ENCODE measurements around the gene MUC5B. TPM values are rescaled to one million over a fixed set of nuclear protein-coding genes. Genes with fewer than 3 reads are reported as not detected.

MUC5B gene
- total RNA-seq, 2 donors from 2014 or later = not detected

GRCh38 chr11:1219446-1219833 lies 3.4 kb upstream of the MUC5B start:
- Mint-ChIP-seq H3K27ac (no peak overlapping the region), H3K4me1 (no peaks in the 10 kb centered on the region), H3K9me3 (peaks cover 6% of the 10 kb centered on the region), H3K4me3 (no peak overlapping the region), H3K27me3 (ENCODE audit: insufficient read depth) (peaks cover 9% of the 10 kb centered on the region), H3K36me3 (ENCODE audit: low read depth) (no peaks in the 10 kb centered on the region)
- DNase-seq = peak; percentile 47
- Histone ChIP-seq H3K4me1 (ENCODE audit: control insufficient read depth, insufficient read depth, low read length) (no peaks in the 10 kb centered on the region), H3K9me3 (ENCODE audit: control insufficient read depth, low read length) (no peaks in the 10 kb centered on the region), H3K27me3 (ENCODE audit: control insufficient read depth, insufficient read depth, low read length, poor library complexity, severe bottlenecking) (peaks cover 10% of the 10 kb centered on the region), H3K9ac (ENCODE audit: extremely low read depth, low read length, poor library complexity, severe bottlenecking) (no peak overlapping the region), H3K27ac (ENCODE audit: low read depth, low read length) (no peak overlapping the region), H3K36me3 (ENCODE audit: control insufficient read depth, insufficient read depth, low read length) (no peaks in the 10 kb centered on the region), H3K4me3 (ENCODE audit: low read length) (no peak overlapping the region)
- 86 to 92% methylated on average over 4 to 10 of the region's 10 CpGs for WGBS, 2 experiments (ENCODE audit: insufficient coverage in 1 of 2, insufficient read length in 1 of 2)
- no peak for TF ChIP-seq CTCF (conservative IDR thresholded peaks at IDR 0.05)

GRCh38 chr11:1219834-1220815 lies 2.7 kb upstream of the MUC5B start:
- peak; percentile 36 for DNase-seq
- H3K9ac ChIP-seq (ENCODE audit: extremely low read depth, low read length, poor library complexity, severe bottlenecking) = no peak overlapping the region
- no peak for TF ChIP-seq CTCF (conservative IDR thresholded peaks at IDR 0.05)
- Mint-ChIP-seq H3K27me3 (ENCODE audit: insufficient read depth) (peaks cover 8% of the 10 kb centered on the region), H3K36me3 (ENCODE audit: low read depth) (no peaks in the 10 kb centered on the region), H3K4me3 (no peak overlapping the region), H3K27ac (no peak overlapping the region), H3K4me1 (no peaks in the 10 kb centered on the region), H3K9me3 (peaks cover 1% of the 10 kb centered on the region)
- peaks cover 3% of the 10 kb centered on the region for H3K27me3 ChIP-seq (ENCODE audit: control insufficient read depth, insufficient read depth, low read length, poor library complexity, severe bottlenecking)
- no peaks in the 10 kb centered on the region for H3K9me3 ChIP-seq (ENCODE audit: control insufficient read depth, low read length)
- no peaks in the 10 kb centered on the region for H3K4me1 ChIP-seq (ENCODE audit: control insufficient read depth, insufficient read depth, low read length)
- no peak overlapping the region for H3K27ac ChIP-seq (ENCODE audit: low read depth, low read length)
- WGBS, 2 experiments (ENCODE audit: insufficient coverage in 1 of 2, insufficient read length in 1 of 2) = 81 to 88% methylated on average over 30 to 48 of the region's 48 CpGs
- no peak overlapping the region for H3K4me3 ChIP-seq (ENCODE audit: low read length)
- H3K36me3 ChIP-seq (ENCODE audit: control insufficient read depth, insufficient read depth, low read length) = no peaks in the 10 kb centered on the region

DNA sequence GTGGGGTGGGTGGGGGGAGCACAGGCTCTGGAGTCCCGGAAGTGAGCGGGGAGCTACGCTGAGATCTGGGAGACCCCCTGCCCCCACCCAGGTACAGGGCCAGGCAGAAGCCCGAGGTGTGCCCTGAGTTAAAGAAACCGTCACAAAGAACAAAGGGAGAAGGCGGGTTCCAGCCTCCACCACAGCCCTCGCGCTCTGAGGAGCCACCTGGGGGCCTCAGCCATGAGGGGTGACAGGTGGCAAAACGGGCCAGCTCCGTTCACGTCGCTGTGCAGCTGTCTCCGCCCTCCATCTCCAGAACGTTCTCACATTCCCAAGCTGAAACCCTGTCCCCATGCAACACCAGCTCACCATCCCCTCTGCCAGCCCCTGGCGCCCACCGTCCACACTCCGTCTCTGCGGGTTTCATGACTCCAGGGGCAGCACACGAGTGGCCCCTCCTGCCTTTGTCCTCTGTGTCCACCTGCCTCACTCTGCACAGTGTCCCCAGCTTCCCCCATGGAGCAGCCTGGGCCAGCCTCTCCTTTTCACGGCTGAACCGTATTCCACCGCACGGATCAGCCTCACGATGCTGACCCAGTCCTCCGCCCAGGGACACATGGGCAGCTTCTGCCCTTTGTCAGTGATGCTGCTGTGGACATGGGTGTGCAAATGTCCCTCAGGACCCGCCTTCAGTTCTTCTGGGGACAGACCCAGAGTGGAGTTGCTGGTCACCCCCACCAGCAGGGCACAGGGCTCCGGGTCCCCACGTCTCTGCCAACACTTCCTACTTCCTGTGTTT lies 1.7 kb upstream of the MUC5B start:
- Mint-ChIP-seq H3K4me3 (no peak overlapping the region), H3K27ac (no peak overlapping the region), H3K27me3 (ENCODE audit: insufficient read depth) (peaks cover 6% of the 10 kb centered on the region), H3K9me3 (no peaks in the 10 kb centered on the region), H3K36me3 (ENCODE audit: low read depth) (no peaks in the 10 kb centered on the region), H3K4me1 (no peaks in the 10 kb centered on the region)
- H3K9me3 ChIP-seq (ENCODE audit: control insufficient read depth, low read length) = no peaks in the 10 kb centered on the region
- no peak overlapping the region for H3K4me3 ChIP-seq (ENCODE audit: low read length)
- H3K4me1 ChIP-seq (ENCODE audit: control insufficient read depth, insufficient read depth, low read length) = no peaks in the 10 kb centered on the region
- H3K36me3 ChIP-seq (ENCODE audit: control insufficient read depth, insufficient read depth, low read length) = no peaks in the 10 kb centered on the region
- H3K9ac ChIP-seq (ENCODE audit: extremely low read depth, low read length, poor library complexity, severe bottlenecking) = no peak overlapping the region
- no peak for TF ChIP-seq CTCF (conservative IDR thresholded peaks at IDR 0.05)
- H3K27me3 ChIP-seq (ENCODE audit: control insufficient read depth, insufficient read depth, low read length, poor library complexity, severe bottlenecking) = no peaks in the 10 kb centered on the region
- peak; percentile 39 for DNase-seq
- WGBS, 2 experiments (ENCODE audit: insufficient coverage in 1 of 2, insufficient read length in 1 of 2) = 82 to 87% methylated on average over 15 to 28 of the region's 28 CpGs
- H3K27ac ChIP-seq (ENCODE audit: low read depth, low read length) = no peak overlapping the region
